Gastrocnemius medialis (tissue), 4 donors: ENCODE results near the gene FMNL3.

Experiments
- CTCF ChIP-seq, 5 experiments: fragments of 450-650 bp in 3 of 5; fragments of 200-600 bp in 2 of 5; sonication (generic) in 2 of 5; IDR thresholded peaks in 4 of 5; conservative IDR thresholded peaks in 1 of 5; 1 replicate in 4 of 5; 2 replicates in 1 of 5; pipeline ENCODE4 v1.5.1; 2016 to 2019; ENCODE audit warnings: antibody characterized with exemption in 5 of 5, mild to moderate bottlenecking in 3 of 5, moderate library complexity in 3 of 5
- POLR2A ChIP-seq, 2 donors: fragments of 450-650 bp; IDR thresholded peaks; one replicate each; pipeline ENCODE4 v1.6.1; 2017; ENCODE audit warnings: antibody characterized with exemption in 2 of 2, mild to moderate bottlenecking in 2 of 2, moderate library complexity in 2 of 2

DNA sequence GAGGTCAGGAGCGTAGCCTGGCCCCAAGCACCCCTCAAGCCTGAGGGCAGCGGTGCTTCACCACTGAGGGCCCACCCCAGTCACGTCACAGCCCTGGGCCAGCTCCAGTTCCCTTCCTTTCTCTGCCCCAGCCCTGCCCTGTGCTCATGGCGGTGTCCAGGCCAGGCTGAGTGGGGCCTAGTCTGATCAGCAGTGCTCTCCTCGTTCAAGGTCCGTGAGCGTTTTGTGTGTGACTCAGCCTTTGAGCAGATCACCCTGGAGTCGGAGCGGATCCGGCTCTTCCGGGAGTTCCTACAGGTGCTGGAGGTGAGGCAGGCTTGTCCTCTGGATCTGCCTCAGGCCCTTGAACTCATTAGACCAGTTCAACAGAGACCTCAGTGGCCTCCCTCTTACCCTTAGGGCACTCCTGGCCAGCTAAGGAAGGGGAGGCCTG, 64.8 kb downstream of the FMNL3 start:
- no peak for TF ChIP-seq CTCF (IDR thresholded peaks at IDR 0.05 in 4 of 5, conservative IDR thresholded peaks at IDR 0.05 in 1 of 5)
- no peak for TF ChIP-seq POLR2A (IDR thresholded peaks at IDR 0.05)
